Fibroblast of lung (primary cell): ENCODE measurements around the gene FAM120AOS. TPM values are rescaled to one million over a fixed set of nuclear protein-coding genes. Genes with fewer than 3 reads are reported as not detected.

Source experiments
- DNase-seq, 2 donors: peaks; one replicate each; pipeline versions ENCODE4 v3.0.0 to v3.0.0-alpha.2; 2010; ENCODE audit warnings: low read depth in 2 of 2
- H2AFZ ChIP-seq: 2 replicates; pipeline ENCODE4 v1.5.1; 2012; ENCODE audit warnings: low read length, control low read depth, inconsistent platforms
- H3K27ac ChIP-seq: 2 replicates; pipeline ENCODE4 v1.5.1; 2011; ENCODE audit warnings: low read length, control low read depth; ENCODE audit not compliant: insufficient read depth
- H3K27me3 ChIP-seq: 2 replicates; pipeline ENCODE4 v1.5.1; 2011; ENCODE audit warnings: mild to moderate bottlenecking, low read length; ENCODE audit not compliant: control insufficient read depth, insufficient read depth
- H3K36me3 ChIP-seq: 2 replicates; pipeline ENCODE4 v1.5.1; 2011; ENCODE audit warnings: low read length; ENCODE audit not compliant: control insufficient read depth, insufficient read depth
- H3K4me1 ChIP-seq: 2 replicates; pipeline ENCODE4 v1.5.1; 2011; ENCODE audit warnings: low read length; ENCODE audit not compliant: control insufficient read depth, insufficient read depth; ENCODE audit errors: extremely low read depth
- H3K4me2 ChIP-seq: 2 replicates; pipeline ENCODE4 v1.5.1; 2011; ENCODE audit warnings: low read length, control low read depth; ENCODE audit not compliant: insufficient read depth; ENCODE audit errors: extremely low read depth
- H3K4me3 ChIP-seq, 4 experiments: fragments of 200-600 bp in 1 of 4; sonication (generic) in 1 of 4; replicated peaks in 1 of 4; 2 replicates each; pipeline ENCODE4 v1.5.1; 2011 to 2016; ENCODE audit warnings: low read length in 4 of 4, low read depth in 3 of 4, mild to moderate bottlenecking in 3 of 4, control low read depth in 2 of 4, inconsistent platforms in 1 of 4, mixed read lengths in 1 of 4; ENCODE audit not compliant: insufficient read depth in 1 of 4; ENCODE audit errors: control extremely low read depth in 1 of 4
- H3K79me2 ChIP-seq: 2 replicates; pipeline ENCODE4 v1.5.1; 2012; ENCODE audit warnings: mild to moderate bottlenecking, low read length, inconsistent platforms; ENCODE audit not compliant: control insufficient read depth, insufficient read depth
- H3K9ac ChIP-seq: 2 replicates; pipeline ENCODE4 v1.5.1; 2011; ENCODE audit warnings: mild to moderate bottlenecking, low read length, control low read depth; ENCODE audit not compliant: insufficient read depth
- H3K9me3 ChIP-seq: 2 replicates; pipeline ENCODE4 v1.5.1; 2012; ENCODE audit warnings: low read depth, low read length; ENCODE audit not compliant: control insufficient read depth, insufficient read depth
- H4K20me1 ChIP-seq: 2 replicates; pipeline ENCODE4 v1.5.1; 2011; ENCODE audit warnings: low read length; ENCODE audit not compliant: control insufficient read depth, insufficient read depth; ENCODE audit errors: extremely low read depth
- EZH2 ChIP-seq: IDR thresholded peaks from 2 replicates; pipeline ENCODE4 v1.5.1; 2012; ENCODE audit warnings: low read length, control low read depth, mild to moderate bottlenecking; ENCODE audit errors: missing control alignments
- polyA plus RNA-seq, 2 donors: library from polyadenylated mRNA; depleted of rRNA in 1 of 2; stranded (reverse) in 1 of 2; unstranded in 1 of 2; fragments of >200 nt; gene quantifications; 2 replicates each; pipeline ENCODE4 v1.2.1, GENCODE V29; 2011 to 2012; ENCODE audit warnings: missing spikeins in 1 of 2
- total RNA-seq: library from RNA; depleted of rRNA; stranded (reverse); fragments of >200 nt; gene quantifications from 2 replicates; pipeline ENCODE4 v1.2.1, GENCODE V29; 2014
- TF ChIP-seq, protein P1 (sequence below), 2 donors: IDR thresholded peaks in 1 of 2; conservative IDR thresholded peaks in 1 of 2; 1 replicate in 1 of 2; 2 replicates in 1 of 2; pipeline ENCODE4 v1.5.1; 2011 to 2012; ENCODE audit warnings: low read length in 2 of 2, control low read depth in 1 of 2, inconsistent platforms in 1 of 2, low read depth in 1 of 2, mild to moderate bottlenecking in 1 of 2

The FAM120AOS gene
- total and polyA plus RNA-seq, 2 donors (not counting 1 experiment from before 2014, with no cell fraction given): 38.8 to 44.1 TPM

GRCh38 chr9:93460689-93461413 is 7.5 kb upstream of the FAM120AOS start:
- Histone ChIP-seq H3K4me2 (no peak overlapping the region), H3K27me3 (no peaks in the 10 kb centered on the region), H3K4me3 (no peak overlapping the region), H3K79me2 (peaks cover 96% of the 10 kb centered on the region), H3K4me1 (peaks cover 2% of the 10 kb centered on the region), H3K9ac (no peak overlapping the region), H4K20me1 (peaks cover 2% of the 10 kb centered on the region), H2AFZ (no peak overlapping the region), H3K27ac (no peak overlapping the region), H3K9me3 (no peaks in the 10 kb centered on the region), H3K36me3 (no peaks in the 10 kb centered on the region)
- TF ChIP-seq EZH2: no peak
- TF ChIP-seq, protein P1, sequence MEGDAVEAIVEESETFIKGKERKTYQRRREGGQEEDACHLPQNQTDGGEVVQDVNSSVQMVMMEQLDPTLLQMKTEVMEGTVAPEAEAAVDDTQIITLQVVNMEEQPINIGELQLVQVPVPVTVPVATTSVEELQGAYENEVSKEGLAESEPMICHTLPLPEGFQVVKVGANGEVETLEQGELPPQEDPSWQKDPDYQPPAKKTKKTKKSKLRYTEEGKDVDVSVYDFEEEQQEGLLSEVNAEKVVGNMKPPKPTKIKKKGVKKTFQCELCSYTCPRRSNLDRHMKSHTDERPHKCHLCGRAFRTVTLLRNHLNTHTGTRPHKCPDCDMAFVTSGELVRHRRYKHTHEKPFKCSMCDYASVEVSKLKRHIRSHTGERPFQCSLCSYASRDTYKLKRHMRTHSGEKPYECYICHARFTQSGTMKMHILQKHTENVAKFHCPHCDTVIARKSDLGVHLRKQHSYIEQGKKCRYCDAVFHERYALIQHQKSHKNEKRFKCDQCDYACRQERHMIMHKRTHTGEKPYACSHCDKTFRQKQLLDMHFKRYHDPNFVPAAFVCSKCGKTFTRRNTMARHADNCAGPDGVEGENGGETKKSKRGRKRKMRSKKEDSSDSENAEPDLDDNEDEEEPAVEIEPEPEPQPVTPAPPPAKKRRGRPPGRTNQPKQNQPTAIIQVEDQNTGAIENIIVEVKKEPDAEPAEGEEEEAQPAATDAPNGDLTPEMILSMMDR (conservative IDR thresholded peaks at IDR 0.05 in 1 of 2, IDR thresholded peaks at IDR 0.05 in 1 of 2; ENCODE audit: low read depth in 1 of 2, low read length in 2 of 2): no peak
- DNase-seq: no peak

DNA sequence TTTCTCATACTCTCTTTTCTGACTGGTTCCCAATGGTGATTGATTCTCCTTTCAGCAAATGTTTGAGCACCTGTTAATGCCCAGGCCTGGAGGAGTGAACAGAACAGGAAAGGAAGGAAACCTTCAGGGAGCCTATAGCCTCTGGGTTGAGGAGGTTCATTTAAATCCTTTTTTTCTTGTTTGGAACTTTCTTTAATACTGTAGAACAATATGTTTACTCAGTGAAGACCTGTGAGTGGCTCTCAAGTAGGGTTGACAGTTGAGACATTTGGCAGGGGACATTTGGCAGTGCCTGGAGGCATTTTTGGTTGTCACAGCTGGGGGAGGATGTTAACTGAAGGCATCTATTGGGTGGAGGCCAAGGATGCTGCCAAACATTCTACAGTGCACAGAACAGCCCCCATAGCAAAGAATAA is 6.1 kb upstream of the FAM120AOS start:
- H3K9ac ChIP-seq: no peak overlapping the region
- H3K36me3 ChIP-seq: no peaks in the 10 kb centered on the region
- no peak overlapping the region for H3K4me2 ChIP-seq
- no peak for DNase-seq
- no peak overlapping the region for H2AFZ ChIP-seq
- no peak for TF ChIP-seq EZH2
- TF ChIP-seq, protein P1 (conservative IDR thresholded peaks at IDR 0.05 in 1 of 2, IDR thresholded peaks at IDR 0.05 in 1 of 2; ENCODE audit: low read depth in 1 of 2, low read length in 2 of 2): no peak
- no peak overlapping the region for H3K4me3 ChIP-seq
- H3K9me3 ChIP-seq: no peaks in the 10 kb centered on the region
- peaks cover 6% of the 10 kb centered on the region for H3K4me1 ChIP-seq
- no peaks in the 10 kb centered on the region for H3K27me3 ChIP-seq
- H3K27ac ChIP-seq: no peak overlapping the region
- peaks cover 96% of the 10 kb centered on the region for H3K79me2 ChIP-seq
- peaks cover 2% of the 10 kb centered on the region for H4K20me1 ChIP-seq

DNA sequence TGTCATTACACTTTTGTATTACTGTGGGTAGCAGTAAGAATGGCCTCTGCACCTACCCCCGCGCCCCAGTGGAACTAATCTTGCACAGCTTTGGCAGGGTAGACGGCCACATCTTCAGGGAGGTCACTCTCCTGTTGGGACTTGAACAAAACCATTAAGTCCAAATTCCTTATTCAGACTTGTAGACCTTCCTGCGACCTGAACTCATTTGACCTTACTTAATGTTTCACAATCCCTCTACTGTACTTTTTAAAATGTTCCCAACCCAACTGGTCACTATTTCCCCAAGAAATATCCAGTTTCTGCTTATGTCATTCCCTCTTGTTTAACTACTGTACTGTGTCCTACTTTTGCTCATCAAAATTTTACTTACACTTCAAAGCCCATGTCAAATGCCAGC is 5.3 kb upstream of the FAM120AOS start:
- Histone ChIP-seq H3K4me2 (no peak overlapping the region), H4K20me1 (peaks cover 2% of the 10 kb centered on the region), H3K4me3 (no peak overlapping the region), H2AFZ (no peak overlapping the region), H3K27ac (no peak overlapping the region), H3K9ac (no peak overlapping the region), H3K36me3 (no peaks in the 10 kb centered on the region), H3K79me2 (peaks cover 96% of the 10 kb centered on the region), H3K4me1 (peaks cover 6% of the 10 kb centered on the region), H3K27me3 (no peaks in the 10 kb centered on the region), H3K9me3 (no peaks in the 10 kb centered on the region)
- no peak for TF ChIP-seq EZH2
- TF ChIP-seq, protein P1 (conservative IDR thresholded peaks at IDR 0.05 in 1 of 2, IDR thresholded peaks at IDR 0.05 in 1 of 2; ENCODE audit: low read depth in 1 of 2, low read length in 2 of 2): no peak
- DNase-seq: peak in 1 of 2 donors; percentile 36
